GM12892 (cell line): ENCODE measurements around the gene PTK6.

ENCODE experiments used
- POLR2A ChIP-seq: IDR thresholded peaks from 2 replicates; pipeline ENCODE4 v1.6.1; 2011; ENCODE audit warnings: low read depth, low read length, control low read depth
- POLR2AphosphoS5 ChIP-seq: IDR thresholded peaks from 2 replicates; pipeline ENCODE4 v1.6.1; 2011; ENCODE audit warnings: low read depth, low read length, control low read depth
- TAF1 ChIP-seq: IDR thresholded peaks from 2 replicates; pipeline ENCODE4 v1.6.1; 2011; ENCODE audit warnings: low read depth, mild to moderate bottlenecking, control low read depth, low read length, borderline replicate concordance

- no peak for TF ChIP-seq POLR2AphosphoS5
- TF ChIP-seq POLR2A: no peak
- no peak for TF ChIP-seq TAF1
Observed at GRCh38 chr20:63572788-63573646, 35.8 kb upstream of the PTK6 start.
